ENCODE measurements around the gene CRYZ. TPM values are rescaled to one million over a fixed set of nuclear protein-coding genes. Genes with fewer than 3 reads are reported as not detected.

Gene CRYZ
- total RNA-seq, 1 experiment from 2014 or later, result 46.3 TPM

DNA sequence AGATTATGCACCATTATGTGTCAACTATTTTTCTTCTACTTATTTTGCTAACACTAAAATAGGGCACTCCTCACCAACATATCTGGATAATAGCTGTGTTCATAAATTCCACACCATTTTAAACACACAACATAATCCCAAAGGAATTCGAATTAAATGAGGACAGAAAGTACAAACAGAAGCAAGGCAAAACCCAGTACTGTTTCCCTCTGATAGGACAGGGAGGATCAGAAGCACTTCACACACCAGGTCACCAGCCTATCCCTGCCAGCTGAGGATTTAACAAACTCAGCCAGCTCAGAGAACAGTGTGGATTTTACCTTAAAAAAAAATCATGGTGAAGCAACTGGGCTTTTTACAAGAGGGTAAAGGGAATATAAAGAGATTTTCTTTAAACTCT lies 20.0 kb downstream of the CRYZ start:
- ChIA-PET POLR2A (ENCODE audit: low non-redundant PET) (no interaction called here), CTCF (no interaction called here)
- no TSS peak for BruUV-seq (replicated peaks)

DNA sequence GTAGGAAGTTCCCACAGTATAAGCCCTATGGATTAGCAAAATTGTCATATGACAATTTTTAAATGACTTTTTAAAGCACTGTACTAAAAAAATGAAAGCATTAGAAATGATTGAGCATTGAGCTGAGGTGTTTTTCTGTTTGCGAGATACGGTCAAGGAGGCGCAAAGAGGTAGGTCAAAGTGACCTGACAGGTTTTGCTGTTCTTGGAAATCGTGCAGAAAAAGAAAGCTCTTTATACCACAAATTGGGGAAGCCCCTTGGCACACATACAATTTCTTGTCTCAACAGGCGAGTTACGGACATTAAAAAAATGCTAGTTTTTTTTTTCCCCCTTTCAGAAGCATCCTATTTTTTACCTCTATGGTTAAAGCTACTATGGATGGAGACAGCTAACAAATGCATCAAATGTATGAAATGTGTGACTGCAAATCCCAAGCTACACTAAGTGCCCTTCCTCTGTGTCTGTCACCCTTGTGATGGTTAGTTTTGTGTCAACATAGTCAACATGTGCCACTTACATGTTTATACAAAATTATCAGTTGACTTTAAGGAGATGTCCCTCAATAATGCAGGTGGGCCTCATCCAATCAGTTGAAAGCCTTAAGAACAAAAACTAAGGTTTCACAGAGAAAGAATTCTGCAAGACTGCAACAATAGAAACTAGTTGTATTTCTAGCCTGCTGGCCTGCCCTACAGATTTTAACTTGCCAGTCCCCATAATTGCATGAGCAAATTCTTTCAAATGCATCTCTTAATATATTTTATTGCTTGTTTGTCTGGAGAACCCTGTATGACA lies 29.3 kb downstream of the CRYZ start:
- POLR2A ChIA-PET (ENCODE audit: low non-redundant PET), result interaction anchor here (0.6 kb wide), 1 partner anchor 32 kb away, joined by 3 read pairs; no protein-coding TSS in a partner anchor
- Histone ChIP-seq H3K4me3 (ENCODE audit: low read depth, low read length, poor library complexity, severe bottlenecking) (no peak overlapping the region), H3K9me3 (ENCODE audit: low read depth, low read length, poor library complexity, severe bottlenecking) (no peaks in the 10 kb centered on the region), H3K4me1 (ENCODE audit: insufficient read depth, low read length, poor library complexity, severe bottlenecking) (no peaks in the 10 kb centered on the region), H3K27me3 (replicated peaks; ENCODE audit: insufficient read depth, low read depth, low read length, poor library complexity) (no peaks in the 10 kb centered on the region), H3K36me3 (ENCODE audit: insufficient read depth, low read length, poor library complexity, severe bottlenecking) (peaks cover 9% of the 10 kb centered on the region), H3K27ac (ENCODE audit: low read depth, low read length, poor library complexity, severe bottlenecking) (no peak overlapping the region)
- intact Hi-C loops (cut with micrococcal nuclease; ENCODE audit: unreplicated experiment), result no loop called here
- CTCF ChIA-PET, result interaction anchor here (0.6 kb wide), 1 partner anchor 14 kb away, joined by 3 read pairs; no protein-coding TSS in a partner anchor
- no peak for TF ChIP-seq EZH2 (IDR thresholded peaks at IDR 0.05; ENCODE audit: borderline replicate concordance, low read depth, low read length, poor library complexity, severe bottlenecking)
- TF ChIP-seq, protein P1, sequence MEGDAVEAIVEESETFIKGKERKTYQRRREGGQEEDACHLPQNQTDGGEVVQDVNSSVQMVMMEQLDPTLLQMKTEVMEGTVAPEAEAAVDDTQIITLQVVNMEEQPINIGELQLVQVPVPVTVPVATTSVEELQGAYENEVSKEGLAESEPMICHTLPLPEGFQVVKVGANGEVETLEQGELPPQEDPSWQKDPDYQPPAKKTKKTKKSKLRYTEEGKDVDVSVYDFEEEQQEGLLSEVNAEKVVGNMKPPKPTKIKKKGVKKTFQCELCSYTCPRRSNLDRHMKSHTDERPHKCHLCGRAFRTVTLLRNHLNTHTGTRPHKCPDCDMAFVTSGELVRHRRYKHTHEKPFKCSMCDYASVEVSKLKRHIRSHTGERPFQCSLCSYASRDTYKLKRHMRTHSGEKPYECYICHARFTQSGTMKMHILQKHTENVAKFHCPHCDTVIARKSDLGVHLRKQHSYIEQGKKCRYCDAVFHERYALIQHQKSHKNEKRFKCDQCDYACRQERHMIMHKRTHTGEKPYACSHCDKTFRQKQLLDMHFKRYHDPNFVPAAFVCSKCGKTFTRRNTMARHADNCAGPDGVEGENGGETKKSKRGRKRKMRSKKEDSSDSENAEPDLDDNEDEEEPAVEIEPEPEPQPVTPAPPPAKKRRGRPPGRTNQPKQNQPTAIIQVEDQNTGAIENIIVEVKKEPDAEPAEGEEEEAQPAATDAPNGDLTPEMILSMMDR (conservative IDR thresholded peaks at IDR 0.05; ENCODE audit: low read depth, low read length), result no peak
- BruUV-seq (replicated peaks), result no TSS peak
- no peak for DNase-seq (ENCODE audit: low spot score)

More for the DNA sequence above, 20.0 kb downstream of the CRYZ start:
- DNase-seq (ENCODE audit: low spot score), result no peak
- no peak overlapping the region for H3K27ac ChIP-seq (ENCODE audit: low read depth, low read length, poor library complexity, severe bottlenecking)
- peaks cover 6% of the 10 kb centered on the region for H3K36me3 ChIP-seq (ENCODE audit: insufficient read depth, low read length, poor library complexity, severe bottlenecking)
- H3K4me1 ChIP-seq (ENCODE audit: insufficient read depth, low read length, poor library complexity, severe bottlenecking), result no peaks in the 10 kb centered on the region
- intact Hi-C loops (cut with micrococcal nuclease; ENCODE audit: unreplicated experiment), result no loop called here
- TF ChIP-seq, protein P1 (conservative IDR thresholded peaks at IDR 0.05; ENCODE audit: low read depth, low read length), result no peak
- no peak for TF ChIP-seq EZH2 (IDR thresholded peaks at IDR 0.05; ENCODE audit: borderline replicate concordance, low read depth, low read length, poor library complexity, severe bottlenecking)
- no peak overlapping the region for H3K4me3 ChIP-seq (ENCODE audit: low read depth, low read length, poor library complexity, severe bottlenecking)
- H3K27me3 ChIP-seq (replicated peaks; ENCODE audit: insufficient read depth, low read depth, low read length, poor library complexity), result no peaks in the 10 kb centered on the region
- no peaks in the 10 kb centered on the region for H3K9me3 ChIP-seq (ENCODE audit: low read depth, low read length, poor library complexity, severe bottlenecking)

DNA sequence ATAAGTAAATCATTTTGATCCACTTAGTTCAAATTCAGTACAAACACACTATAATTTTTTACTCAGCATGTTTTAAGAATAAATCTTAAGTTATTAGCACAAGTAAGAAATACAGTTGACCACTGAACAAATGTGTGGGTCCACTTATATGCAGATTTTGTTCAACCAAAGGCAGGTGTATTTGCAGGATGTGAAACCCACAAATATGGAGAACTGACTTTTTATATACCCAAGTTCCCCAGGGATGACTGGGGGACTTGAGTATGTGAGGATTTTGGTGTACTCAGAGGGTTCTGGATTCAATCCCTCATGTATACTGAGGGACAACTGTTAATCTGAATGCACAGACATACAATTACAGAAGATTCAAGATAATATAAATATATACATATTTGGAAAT lies 33.5 kb downstream of the CRYZ start:
- Histone ChIP-seq H3K9me3 (ENCODE audit: low read depth, low read length, poor library complexity, severe bottlenecking) (no peaks in the 10 kb centered on the region), H3K36me3 (ENCODE audit: insufficient read depth, low read length, poor library complexity, severe bottlenecking) (no peaks in the 10 kb centered on the region), H3K4me1 (ENCODE audit: insufficient read depth, low read length, poor library complexity, severe bottlenecking) (no peaks in the 10 kb centered on the region), H3K27me3 (replicated peaks; ENCODE audit: insufficient read depth, low read depth, low read length, poor library complexity) (no peaks in the 10 kb centered on the region), H3K27ac (ENCODE audit: low read depth, low read length, poor library complexity, severe bottlenecking) (no peak overlapping the region), H3K4me3 (ENCODE audit: low read depth, low read length, poor library complexity, severe bottlenecking) (no peak overlapping the region)
- ChIA-PET POLR2A (ENCODE audit: low non-redundant PET) (no interaction called here), CTCF (no interaction called here)
- DNase-seq (ENCODE audit: low spot score), result no peak
- no TSS peak for BruUV-seq (replicated peaks)
- intact Hi-C loops (cut with micrococcal nuclease; ENCODE audit: unreplicated experiment), result no loop called here
- no peak for TF ChIP-seq EZH2 (IDR thresholded peaks at IDR 0.05; ENCODE audit: borderline replicate concordance, low read depth, low read length, poor library complexity, severe bottlenecking)
- TF ChIP-seq, protein P1 (conservative IDR thresholded peaks at IDR 0.05; ENCODE audit: low read depth, low read length), result no peak
